Naive B cell (primary cell): ENCODE results near the gene INO80D. TPM values are rescaled to one million over a fixed set of nuclear protein-coding genes. Genes with fewer than 3 reads are reported as not detected.
A peak's percentile ranks its signal among the peaks of the same experiment; 100 is the strongest.
"Not testable (repeated sequence)": the region's sequence is repeated elsewhere in the genome, so short reads cannot be mapped to it uniquely, and the experiment has no call there.

ENCODE experiments used
- ATAC-seq, 2 donors: fragments of 150-1000 bp; cut with Tn5 transposase; 2 replicates each; pipeline ENCODE4 v1.10.0; 2021; ENCODE audit warnings: low read depth in 2 of 2, mild to moderate bottlenecking in 2 of 2, moderate library complexity in 2 of 2
- DNase-seq: peaks from one replicate; pipeline ENCODE4 v3.0.0; 2022
- H3K27ac Mint-ChIP-seq, 6 donors: one replicate each; pipeline ENCODE4 v1.8.0; 2020 to 2022; ENCODE audit warnings: mild to moderate bottlenecking in 6 of 6, mixed read lengths in 6 of 6, moderate library complexity in 5 of 6, inconsistent platforms in 2 of 6
- H3K27me3 Mint-ChIP-seq, 3 donors: one replicate each; pipeline ENCODE4 v1.8.0; 2021 to 2022; ENCODE audit warnings: mixed read lengths in 3 of 3, mild to moderate bottlenecking in 1 of 3
- H3K36me3 Mint-ChIP-seq, 2 donors: one replicate each; pipeline ENCODE4 v1.8.0; 2020 to 2022; ENCODE audit warnings: mixed read lengths in 2 of 2, inconsistent platforms in 1 of 2, mild to moderate bottlenecking in 1 of 2
- H3K4me1 Mint-ChIP-seq, 3 donors: one replicate each; pipeline ENCODE4 v1.8.0; 2020 to 2022; ENCODE audit warnings: mixed read lengths in 3 of 3, inconsistent platforms in 1 of 3, mild to moderate bottlenecking in 1 of 3, moderate library complexity in 1 of 3
- H3K4me3 Mint-ChIP-seq, 8 donors: one replicate each; pipeline ENCODE4 v1.8.0; 2020 to 2022; ENCODE audit warnings: mild to moderate bottlenecking in 8 of 8, mixed read lengths in 8 of 8, moderate library complexity in 8 of 8, inconsistent platforms in 2 of 8
- H3K9me3 Mint-ChIP-seq, 7 donors: one replicate each; pipeline ENCODE4 v1.8.0; 2020 to 2022; ENCODE audit warnings: mixed read lengths in 7 of 7, mild to moderate bottlenecking in 5 of 7, inconsistent platforms in 2 of 7, moderate library complexity in 1 of 7
- polyA plus RNA-seq, 6 donors: library from polyadenylated mRNA; unstranded; fragments of 300-500 nt; fragmentation: Illumina TruSeq; gene quantifications; one replicate each; pipeline ENCODE4 v1.2.3, GENCODE V29; 2021; ENCODE audit warnings: low read depth in 6 of 6

INO80D gene
- 10 to 100 TPM; 14.2 to 25.5 (median 18.5) TPM for polyA plus RNA-seq

DNA sequence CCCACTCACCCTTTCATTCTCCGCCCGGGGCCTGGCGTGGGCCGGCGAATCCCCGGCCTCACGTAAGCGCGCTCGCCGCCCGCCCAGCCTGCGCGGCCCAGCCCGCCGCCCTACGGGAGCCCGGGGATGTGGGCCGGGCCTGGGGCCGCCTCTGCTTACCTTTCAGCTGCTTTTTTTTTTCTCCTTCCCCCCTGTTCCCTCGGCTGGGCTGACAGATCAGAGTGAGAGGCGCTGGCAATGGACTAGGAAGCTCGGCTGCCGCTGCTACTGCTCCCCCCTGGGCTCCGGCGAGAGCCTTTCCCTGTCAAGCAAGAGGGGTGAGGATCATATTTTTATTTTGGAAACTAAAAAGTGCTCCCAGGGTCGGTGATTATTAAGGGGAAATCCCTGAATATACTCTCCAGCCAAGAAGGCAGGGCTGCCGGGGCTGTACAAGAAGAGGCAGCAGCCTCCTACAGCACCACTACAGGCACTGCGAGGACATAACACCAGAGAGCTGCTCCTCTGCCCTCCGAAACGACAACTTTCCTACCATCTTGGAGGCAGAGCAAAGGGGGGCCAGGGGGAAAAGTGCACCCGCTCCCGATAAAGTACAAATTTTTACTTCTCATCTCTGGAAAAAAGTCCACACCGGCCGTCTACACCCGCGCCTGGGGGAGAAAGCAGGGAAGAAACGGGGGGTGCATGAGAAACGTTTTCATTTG, at the start of gene INO80D:
Gene INO80D (minus strand): TSS at position 433 of the 704 bp plus-strand sequence. CDS start 23,158 bp downstream, outside the sequence.
- Mint-ChIP-seq H3K27me3 (no peaks in the 10 kb centered on the region), H3K36me3 (no peaks in the 10 kb centered on the region), H3K4me3 (peak within 1 kb of the TSS; percentile 98 to 100 (median 100)), H3K9me3 (no peaks in the 10 kb centered on the region), H3K27ac (peak within 1 kb of the TSS; percentile 99 to 100 (median 100)), H3K4me1 (peaks cover 26 to 55% (median 37%) of the 10 kb centered on the region in 3 donors)
- DNase-seq = peak; percentile 86
- ATAC-seq = peak; percentile 91 to 94

- DNase-seq = no peak
- H3K4me3 Mint-ChIP-seq = no peak overlapping the region
- H3K36me3 Mint-ChIP-seq = peaks cover 0 to 10% of the 10 kb centered on the region in 2 donors
These were observed 41.7 kb upstream of the INO80D start for GRCh38 chr2:206127656-206128055.

DNA sequence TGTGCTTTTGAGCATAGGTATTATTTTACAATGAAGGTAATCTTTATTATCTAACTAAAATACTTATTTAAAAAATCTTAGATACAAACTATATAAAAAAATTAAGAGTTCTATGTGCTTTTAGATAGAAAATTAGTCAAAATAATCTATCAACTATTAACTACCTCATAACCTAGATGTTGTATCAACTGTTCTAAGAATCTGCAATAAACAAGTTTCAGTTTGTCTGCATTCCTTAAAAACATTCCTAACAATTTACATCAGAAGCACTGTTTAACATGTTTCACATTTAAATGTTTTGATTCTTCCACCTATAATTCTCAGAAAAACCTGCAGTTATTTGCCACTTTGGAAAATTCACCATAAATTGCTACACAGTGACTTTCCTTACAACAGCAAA, 39.9 kb upstream of the INO80D start:
- H3K9me3 Mint-ChIP-seq = peaks cover 0 to 9% (median 2%) of the 10 kb centered on the region in 7 donors
- ATAC-seq (no peak), DNase-seq (no peak)
- no peaks in the 10 kb centered on the region for H3K4me1 Mint-ChIP-seq
- no peak overlapping the region for H3K4me3 Mint-ChIP-seq
- peaks cover 10 to 20% of the 10 kb centered on the region in 2 donors for H3K36me3 Mint-ChIP-seq
- no peaks in the 10 kb centered on the region for H3K27me3 Mint-ChIP-seq
- H3K27ac Mint-ChIP-seq = no peak overlapping the region

More at GRCh38 chr2:206127656-206128055, 41.7 kb upstream of the INO80D start:
- H3K4me1 Mint-ChIP-seq = no peaks in the 10 kb centered on the region
- ATAC-seq = no peak
- no peaks in the 10 kb centered on the region for H3K9me3 Mint-ChIP-seq
- H3K27ac Mint-ChIP-seq = no peak overlapping the region
- H3K27me3 Mint-ChIP-seq = no peaks in the 10 kb centered on the region

DNA sequence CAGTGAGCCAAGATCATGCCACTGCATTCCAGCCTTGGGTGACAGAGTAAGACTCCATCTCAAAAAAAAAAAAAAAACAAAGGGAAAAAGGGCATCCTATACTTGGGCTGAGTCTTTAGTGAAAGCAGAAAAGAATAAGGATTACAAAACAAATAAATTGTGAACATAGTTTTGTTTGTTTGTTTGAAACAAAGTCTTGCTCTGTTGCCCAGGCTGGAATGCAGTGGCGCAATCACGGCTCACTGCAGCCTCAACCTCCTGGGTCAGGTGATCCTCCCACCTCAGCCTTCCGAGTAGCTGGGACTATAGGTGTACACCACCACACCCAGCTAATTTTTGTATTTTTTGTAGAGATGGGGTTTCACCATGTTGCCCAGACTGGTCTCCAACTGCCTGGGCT, 36.6 kb upstream of the INO80D start:
- Mint-ChIP-seq H3K9me3 (peaks cover 2 to 17% (median 8%) of the 10 kb centered on the region in 7 donors), H3K36me3 (peaks cover 23 to 27% of the 10 kb centered on the region in 2 donors)
- DNase-seq, H3K27me3 Mint-ChIP-seq, H3K4me3 Mint-ChIP-seq, H3K4me1 Mint-ChIP-seq, H3K27ac Mint-ChIP-seq, ATAC-seq: not testable (repeated sequence)

DNA sequence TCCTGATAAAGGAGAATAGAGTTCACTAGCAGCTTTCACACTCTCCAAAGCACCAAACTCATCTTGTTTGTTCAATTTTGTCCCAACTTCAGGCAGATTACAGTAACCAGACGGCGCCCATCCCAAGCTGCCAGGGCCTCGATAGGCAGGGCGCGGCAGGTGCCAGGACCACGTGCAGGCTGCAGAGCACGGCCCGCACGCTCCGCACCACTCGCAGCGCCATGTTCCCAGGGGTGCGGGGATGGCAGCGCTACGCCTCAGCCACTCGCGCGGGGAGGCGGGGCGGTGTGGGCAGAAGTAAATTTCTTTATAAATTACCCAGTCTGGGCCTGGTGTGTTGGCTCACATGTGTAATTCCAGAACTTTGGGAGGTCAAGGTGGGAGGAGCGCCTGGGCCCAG, 30.3 kb upstream of the INO80D start:
- no peak overlapping the region for H3K27ac Mint-ChIP-seq
- peaks cover 5 to 20% (median 9%) of the 10 kb centered on the region in 7 donors for H3K9me3 Mint-ChIP-seq
- ATAC-seq (no peak), DNase-seq (no peak)
- H3K36me3 Mint-ChIP-seq = peaks cover 26 to 37% of the 10 kb centered on the region in 2 donors
- no peak overlapping the region for H3K4me3 Mint-ChIP-seq
- H3K4me1 Mint-ChIP-seq = no peaks in the 10 kb centered on the region
- H3K27me3 Mint-ChIP-seq = no peaks in the 10 kb centered on the region

DNA sequence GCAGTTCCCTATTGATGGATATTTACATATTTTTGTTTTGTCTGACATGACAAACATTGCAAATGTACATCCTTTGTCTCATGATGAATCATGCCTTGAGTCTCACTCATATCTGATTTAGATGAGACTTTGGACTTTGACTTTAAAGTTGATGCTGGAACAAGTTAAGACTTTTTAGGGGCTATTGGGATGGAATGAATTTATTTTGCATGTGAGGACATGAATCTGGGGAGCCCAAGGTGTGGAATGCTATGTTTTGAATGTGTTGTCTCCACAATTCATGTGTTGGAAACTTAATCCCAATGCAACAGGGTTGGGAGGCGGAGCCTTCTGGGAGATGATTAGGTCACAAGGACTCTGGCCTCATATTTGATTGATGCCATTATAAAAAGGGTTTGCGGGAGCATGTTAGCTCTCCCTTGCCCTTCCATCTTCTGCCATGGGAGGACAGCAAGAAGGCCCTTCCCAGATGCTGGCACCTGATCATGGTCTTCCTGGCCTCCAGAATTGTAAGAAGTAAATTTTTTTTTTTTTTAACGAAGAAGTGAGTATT, 29.1 kb upstream of the INO80D start:
- no peak overlapping the region for H3K27ac Mint-ChIP-seq
- DNase-seq (no peak), ATAC-seq (no peak)
- H3K27me3 Mint-ChIP-seq = no peaks in the 10 kb centered on the region
- peaks cover 0 to 9% (median 3%) of the 10 kb centered on the region in 7 donors for H3K9me3 Mint-ChIP-seq
- no peak overlapping the region for H3K4me3 Mint-ChIP-seq
- H3K36me3 Mint-ChIP-seq = peaks cover 14 to 25% of the 10 kb centered on the region in 2 donors
- H3K4me1 Mint-ChIP-seq = no peaks in the 10 kb centered on the region

- no peak for ATAC-seq
- H3K4me3 Mint-ChIP-seq = no peak overlapping the region
- H3K36me3 Mint-ChIP-seq = peaks cover 9 to 21% of the 10 kb centered on the region in 2 donors
- no peaks in the 10 kb centered on the region for H3K4me1 Mint-ChIP-seq
- no peak overlapping the region for H3K27ac Mint-ChIP-seq
- H3K27me3 Mint-ChIP-seq = no peaks in the 10 kb centered on the region
- DNase-seq = no peak
- H3K9me3 Mint-ChIP-seq = peaks cover 0 to 8% (median 2%) of the 10 kb centered on the region in 7 donors
These were observed 27.0 kb upstream of the INO80D start for GRCh38 chr2:206112846-206113547.

DNA sequence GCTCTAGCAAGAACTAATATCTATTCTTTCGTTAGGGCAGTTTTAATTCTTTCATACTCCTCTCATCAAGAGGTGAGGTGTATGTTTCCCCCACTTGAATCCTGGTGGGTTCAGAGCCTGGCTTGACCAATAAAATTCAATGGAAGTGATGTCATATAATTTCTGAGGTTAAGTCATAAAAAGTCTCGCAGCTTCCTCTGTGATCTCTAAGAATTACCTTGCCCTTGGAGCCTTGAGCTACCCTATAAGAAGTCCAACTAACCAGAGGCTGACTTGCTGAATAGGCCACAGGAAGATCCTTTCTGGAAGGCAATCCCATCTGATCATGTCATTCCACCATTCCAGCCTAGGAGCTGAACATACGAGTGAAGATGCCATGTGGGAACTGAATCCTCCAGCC, 26.1 kb upstream of the INO80D start:
- Mint-ChIP-seq H3K36me3 (peaks cover 9 to 21% of the 10 kb centered on the region in 2 donors), H3K27me3 (no peaks in the 10 kb centered on the region), H3K27ac (no peak overlapping the region), H3K4me1 (no peaks in the 10 kb centered on the region), H3K9me3 (peaks cover 0 to 8% (median 2%) of the 10 kb centered on the region in 7 donors), H3K4me3 (no peak overlapping the region)
- no peak for ATAC-seq
- no peak for DNase-seq

DNA sequence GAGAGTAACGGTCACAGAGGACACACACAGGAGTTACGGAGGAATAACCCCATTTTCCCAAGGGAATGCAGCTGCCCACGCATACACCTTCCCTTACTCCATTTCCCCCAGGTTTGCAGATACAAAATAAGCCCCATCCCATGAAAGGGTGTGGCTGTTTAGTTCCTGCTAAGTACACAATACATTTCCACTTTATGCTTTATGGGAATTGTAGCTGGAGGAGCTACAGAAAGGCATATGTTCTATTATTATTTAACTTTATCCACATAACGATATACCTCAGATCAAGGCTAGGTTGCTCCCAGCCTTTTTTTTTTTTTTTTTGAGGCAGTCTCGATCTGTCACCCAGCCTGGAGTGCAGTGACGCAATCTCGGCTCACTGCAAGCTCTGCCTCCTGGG, 22.7 kb upstream of the INO80D start:
- DNase-seq (no peak), ATAC-seq (no peak)
- Mint-ChIP-seq H3K27ac (peak overlapping the region in 1 of 6 donors; percentile 13), H3K9me3 (peaks cover 0 to 8% (median 2%) of the 10 kb centered on the region in 7 donors), H3K27me3 (no peaks in the 10 kb centered on the region), H3K4me3 (no peak overlapping the region), H3K36me3 (peaks cover 9 to 11% of the 10 kb centered on the region in 2 donors), H3K4me1 (no peaks in the 10 kb centered on the region)

DNA sequence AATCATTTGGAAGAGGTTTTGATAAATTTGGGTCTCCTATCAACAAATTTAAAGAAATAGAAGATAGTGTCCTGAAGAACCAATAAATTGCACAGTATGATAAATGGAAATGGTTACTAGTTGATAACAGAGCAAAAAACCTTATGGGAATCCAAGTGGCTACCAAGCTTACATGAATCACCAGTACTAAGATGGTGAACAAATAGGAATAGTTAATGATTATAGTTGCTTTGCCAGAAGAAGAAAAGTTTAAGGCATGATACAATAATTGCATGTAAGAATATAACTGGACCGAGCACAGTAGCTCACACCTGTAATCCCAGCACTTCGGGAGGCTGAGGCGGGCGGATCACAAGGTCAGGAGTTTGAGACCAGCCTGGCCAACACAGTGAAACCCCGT, 19.6 kb upstream of the INO80D start:
- Mint-ChIP-seq H3K4me1 (no peaks in the 10 kb centered on the region), H3K9me3 (no peaks in the 10 kb centered on the region), H3K27me3 (no peaks in the 10 kb centered on the region), H3K4me3 (no peak overlapping the region), H3K36me3 (no peaks in the 10 kb centered on the region), H3K27ac (peak overlapping the region in 1 of 6 donors; percentile 81)
- DNase-seq (no peak), ATAC-seq (no peak)

GRCh38 chr2:206105038-206105437, 19.1 kb upstream of the INO80D start:
- H3K4me1 Mint-ChIP-seq = no peaks in the 10 kb centered on the region
- no peaks in the 10 kb centered on the region for H3K36me3 Mint-ChIP-seq
- no peak for DNase-seq
- no peak overlapping the region for H3K27ac Mint-ChIP-seq
- no peaks in the 10 kb centered on the region for H3K27me3 Mint-ChIP-seq
- H3K9me3 Mint-ChIP-seq = no peaks in the 10 kb centered on the region
- ATAC-seq = no peak
- no peak overlapping the region for H3K4me3 Mint-ChIP-seq

GRCh38 chr2:206098872-206099271, 12.9 kb upstream of the INO80D start:
- ATAC-seq, H3K9me3 Mint-ChIP-seq, H3K36me3 Mint-ChIP-seq, H3K27me3 Mint-ChIP-seq, H3K27ac Mint-ChIP-seq, H3K4me3 Mint-ChIP-seq, DNase-seq, H3K4me1 Mint-ChIP-seq: not testable (repeated sequence)

DNA sequence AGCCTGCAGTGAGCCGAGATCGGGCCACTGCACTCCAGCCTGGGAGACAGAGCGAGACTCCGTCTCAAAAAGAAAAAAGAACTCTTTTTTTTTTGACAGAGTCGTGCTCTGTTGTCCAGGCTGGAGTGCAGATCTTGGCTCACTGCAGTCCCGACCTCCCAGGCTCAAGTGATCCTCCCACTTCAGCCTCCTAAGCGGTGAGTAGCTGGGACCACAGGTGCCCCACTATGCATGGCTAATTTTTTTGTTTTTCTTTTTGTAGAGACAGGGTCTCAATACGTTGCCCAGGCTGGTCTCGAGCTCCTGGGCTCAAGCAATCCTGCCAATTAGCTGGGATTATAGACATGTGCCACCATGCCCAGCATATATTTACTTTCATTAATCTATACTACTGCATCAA, 12.5 kb upstream of the INO80D start:
- Mint-ChIP-seq H3K4me3 (no peak overlapping the region), H3K4me1 (peaks cover 0 to 2% (median 0%) of the 10 kb centered on the region in 3 donors), H3K36me3 (no peaks in the 10 kb centered on the region), H3K27ac (no peak overlapping the region), H3K27me3 (no peaks in the 10 kb centered on the region), H3K9me3 (no peaks in the 10 kb centered on the region)
- no peak for DNase-seq
- no peak for ATAC-seq

DNA sequence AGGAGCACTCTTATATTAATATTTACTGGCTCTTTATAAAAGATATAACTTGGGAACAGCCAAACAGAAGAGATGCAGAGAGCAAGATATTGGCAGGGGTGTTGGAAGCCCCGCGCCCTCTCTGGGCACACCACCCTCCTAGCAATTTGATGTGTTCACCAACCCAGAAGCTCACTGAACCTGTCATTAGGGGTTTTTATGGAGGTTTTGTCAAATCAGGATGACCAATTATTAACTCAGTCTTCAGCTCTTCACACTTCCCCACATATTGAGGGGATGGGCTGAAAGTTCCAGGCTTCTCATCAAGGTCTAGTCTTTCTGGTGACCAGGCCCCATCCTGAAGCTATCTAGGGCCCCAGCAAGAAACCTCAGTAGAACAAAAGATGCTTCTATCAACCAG, 10.9 kb upstream of the INO80D start:
- H3K4me1 Mint-ChIP-seq = peaks cover 0 to 2% (median 0%) of the 10 kb centered on the region in 3 donors
- H3K9me3 Mint-ChIP-seq = no peaks in the 10 kb centered on the region
- no peak for DNase-seq
- H3K27ac Mint-ChIP-seq = no peak overlapping the region
- H3K27me3 Mint-ChIP-seq = no peaks in the 10 kb centered on the region
- H3K4me3 Mint-ChIP-seq = no peak overlapping the region
- no peaks in the 10 kb centered on the region for H3K36me3 Mint-ChIP-seq
- ATAC-seq = no peak
